Posterior vena cava (tissue), 2 donors: Measurements from ENCODE around the gene PAX5. TPM values are rescaled to one million over a fixed set of nuclear protein-coding genes. Genes with fewer than 3 reads are reported as not detected.

Source experiments
- DNase-seq: peaks from one replicate; pipeline ENCODE4 v3.0.0-alpha.2; 2020; ENCODE audit warnings: low spot score
- intact Hi-C, 2 donors: fragments of 100-400 bp; cut with DNase I; formaldehyde crosslinking; loops; one replicate each; pipeline versions ENCODE4 v1.14.1 to v1.14.2; 2022 to 2023
- total RNA-seq, 2 donors: library from RNA; stranded (reverse); fragmentation: NEBNext Ultra II Directional; extraction: Animal tissue kit (Norgen Biotek cat#: 25700); gene quantifications; one replicate each; pipeline ENCODE4 v1.2.1, GENCODE V29; 2021
- donor health status: DM: yes; HTN: yes; CAD: no.
- donor health status: DM: yes; HTN: yes; CAD: no.

The PAX5 gene
- total RNA-seq, 2 donors from 2014 or later: 0.46 to 0.67 TPM

GRCh38 chr9:36896296-36896695 lies 137.8 kb downstream of the PAX5 start:
- DNase-seq: no peak
- intact Hi-C loops: no loop called here

GRCh38 chr9:36895744-36896260 lies 138.3 kb downstream of the PAX5 start:
- no peak for DNase-seq
- intact Hi-C loops: no loop called here

- no peak for DNase-seq
- intact Hi-C loops: no loop called here
These were observed 139.3 kb downstream of the PAX5 start for GRCh38 chr9:36894695-36895310.

GRCh38 chr9:36893911-36894310 lies 140.2 kb downstream of the PAX5 start:
- no peak for DNase-seq
- intact Hi-C loops: no loop called here

GRCh38 chr9:36893184-36893583 lies 140.9 kb downstream of the PAX5 start:
- no peak for DNase-seq

GRCh38 chr9:36892279-36892678 lies 141.8 kb downstream of the PAX5 start:
- intact Hi-C loops: no loop called here
- DNase-seq: peak; percentile 4

More at GRCh38 chr9:36893184-36893583, 140.9 kb downstream of the PAX5 start:
- intact Hi-C loops: no loop called here

GRCh38 chr9:36891341-36891811 lies 142.7 kb downstream of the PAX5 start:
- intact Hi-C loops: no loop called here
- DNase-seq: peak; percentile 28

- intact Hi-C loops: loop anchor here in 1 of 2 donors (10.0 kb wide), 1 partner anchor 1905 kb away; the partner anchor contains the start of gene DNAJB5
- no peak for DNase-seq
These were observed 144.2 kb downstream of the PAX5 start for GRCh38 chr9:36889844-36890243.

- DNase-seq: peak; percentile 30
- intact Hi-C loops: loop anchor here in 1 of 2 donors (10.0 kb wide), 1 partner anchor 1904 kb away; the partner anchor contains the start of gene DNAJB5
These were observed 145.5 kb downstream of the PAX5 start for GRCh38 chr9:36888551-36888950.

- DNase-seq: peak; percentile 36
- intact Hi-C loops: loop anchor here in 1 of 2 donors (10.0 kb wide), 1 partner anchor 1900 kb away; the partner anchor contains the start of gene DNAJB5
These were observed 149.3 kb downstream of the PAX5 start for GRCh38 chr9:36884721-36885120.

- peak; percentile 37 for DNase-seq
- intact Hi-C loops: loop anchor here in 1 of 2 donors (10.0 kb wide), 1 partner anchor 1898 kb away; the partner anchor contains the start of gene DNAJB5
These were observed 151.5 kb downstream of the PAX5 start for GRCh38 chr9:36882594-36882993.

GRCh38 chr9:36881743-36882441 lies 152.2 kb downstream of the PAX5 start:
- DNase-seq: peak; percentile 77
- intact Hi-C loops: loop anchor here in 1 of 2 donors (10.0 kb wide), 1 partner anchor 1897 kb away; the partner anchor contains the start of gene DNAJB5

GRCh38 chr9:36881316-36881715 lies 152.8 kb downstream of the PAX5 start:
- intact Hi-C loops: loop anchor here in 1 of 2 donors (10.0 kb wide), 1 partner anchor 1897 kb away; the partner anchor contains the start of gene DNAJB5
- DNase-seq: peak; percentile 51

- intact Hi-C loops: loop anchor here in 1 of 2 donors (10.0 kb wide), 1 partner anchor 1895 kb away; the partner anchor contains the start of gene DNAJB5
- DNase-seq: peak; percentile 62
These were observed 154.0 kb downstream of the PAX5 start for GRCh38 chr9:36880075-36880474.

- intact Hi-C loops: loop anchor here in 1 of 2 donors (5.0 kb wide), 1 partner anchor 1153 kb away; no protein-coding TSS in a partner anchor
- peak; percentile 53 for DNase-seq
These were observed 154.8 kb downstream of the PAX5 start for GRCh38 chr9:36878986-36879982.

GRCh38 chr9:36877239-36877638 lies 156.8 kb downstream of the PAX5 start:
- intact Hi-C loops: loop anchor here in 1 of 2 donors (5.0 kb wide), 1 partner anchor 1155 kb away; no protein-coding TSS in a partner anchor

GRCh38 chr9:36876056-36876455 lies 158.0 kb downstream of the PAX5 start:
- intact Hi-C loops: loop anchor here in 1 of 2 donors (5.0 kb wide), 1 partner anchor 1156 kb away; no protein-coding TSS in a partner anchor
- peak; percentile 55 for DNase-seq

More at GRCh38 chr9:36877239-36877638, 156.8 kb downstream of the PAX5 start:
- peak; percentile 23 for DNase-seq

GRCh38 chr9:36874921-36875320 lies 159.1 kb downstream of the PAX5 start:
- intact Hi-C loops: loop anchor here in 1 of 2 donors (5.0 kb wide), 1 partner anchor 1157 kb away; no protein-coding TSS in a partner anchor
- peak; percentile 66 for DNase-seq
